ENCODE data around the gene UBALD2. TPM values are rescaled to one million over a fixed set of nuclear protein-coding genes. Genes with fewer than 3 reads are reported as not detected.
"Not testable (repeated sequence)": the region's sequence is repeated elsewhere in the genome, so short reads cannot be mapped to it uniquely, and the experiment has no call there.

The UBALD2 gene
- total RNA-seq, 4 donors from 2014 or later, result 7.9 to 27.2 (median 13.6) TPM

GRCh38 chr17:76252040-76252954 is 12.9 kb upstream of the UBALD2 start:
- WGBS, 2 donors, result 37 to 40% methylated on average over 11 of the region's 11 CpGs
- Histone ChIP-seq H3K27me3 (peaks cover 0 to 7% (median 0%) of the 10 kb centered on the region in 4 donors), H3K36me3 (no peaks in the 10 kb centered on the region), H3K4me1 (peaks cover 7 to 29% (median 16%) of the 10 kb centered on the region in 3 donors), H3K27ac (peak overlapping the region; percentile 44 to 84 (median 73)), H3K4me3 (no peak overlapping the region), H3K9me3 (no peaks in the 10 kb centered on the region)
- intact Hi-C loops (cut with DNase I), result no loop called here
- TF ChIP-seq CTCF (IDR thresholded peaks at IDR 0.05) (no peak), POLR2A (IDR thresholded peaks at IDR 0.05) (peak in 1 of 4 donors; percentile 31)
- no peak for DNase-seq

GRCh38 chr17:76252967-76253766 is 12.0 kb upstream of the UBALD2 start:
- peak overlapping the region; percentile 44 to 84 (median 73) for H3K27ac ChIP-seq
- H3K27me3 ChIP-seq; H3K4me3 ChIP-seq; H3K9me3 ChIP-seq; DNase-seq; H3K36me3 ChIP-seq; intact Hi-C loops (cut with DNase I): not testable (repeated sequence)
- WGBS, 2 donors, result 89% methylated on average over 19 to 20 of the region's 23 CpGs
- peaks cover 7 to 26% (median 16%) of the 10 kb centered on the region in 3 donors for H3K4me1 ChIP-seq

GRCh38 chr17:76253841-76254240 is 11.3 kb upstream of the UBALD2 start:
- intact Hi-C loops (cut with DNase I), result no loop called here
- Histone ChIP-seq H3K27me3 (peaks cover 0 to 7% (median 0%) of the 10 kb centered on the region in 4 donors), H3K4me3 (no peak overlapping the region), H3K27ac (no peak overlapping the region), H3K4me1 (peaks cover 7 to 29% (median 18%) of the 10 kb centered on the region in 3 donors), H3K36me3 (no peaks in the 10 kb centered on the region), H3K9me3 (no peaks in the 10 kb centered on the region)
- TF ChIP-seq CTCF (IDR thresholded peaks at IDR 0.05) (no peak), POLR2A (IDR thresholded peaks at IDR 0.05) (no peak)
- DNase-seq, result no peak
- WGBS, 2 donors, result 84 to 90% methylated on average over 7 of the region's 7 CpGs

GRCh38 chr17:76254275-76254674 is 10.9 kb upstream of the UBALD2 start:
- TF ChIP-seq CTCF (IDR thresholded peaks at IDR 0.05) (no peak), POLR2A (IDR thresholded peaks at IDR 0.05) (no peak)
- no peaks in the 10 kb centered on the region for H3K36me3 ChIP-seq
- 81 to 87% methylated on average over 4 to 5 of the region's 5 CpGs for WGBS, 2 donors
- H3K9me3 ChIP-seq, result no peaks in the 10 kb centered on the region
- H3K4me3 ChIP-seq, result no peak overlapping the region
- intact Hi-C loops (cut with DNase I), result no loop called here
- H3K27ac ChIP-seq, result no peak overlapping the region
- peaks cover 0 to 7% (median 0%) of the 10 kb centered on the region in 4 donors for H3K27me3 ChIP-seq
- DNase-seq, result no peak
- H3K4me1 ChIP-seq, result peaks cover 7 to 33% (median 19%) of the 10 kb centered on the region in 3 donors

GRCh38 chr17:76255801-76256429 is 9.2 kb upstream of the UBALD2 start:
- Histone ChIP-seq H3K4me3 (no peak overlapping the region), H3K9me3 (no peaks in the 10 kb centered on the region), H3K27me3 (peaks cover 0 to 7% (median 0%) of the 10 kb centered on the region in 4 donors), H3K27ac (no peak overlapping the region), H3K36me3 (no peaks in the 10 kb centered on the region), H3K4me1 (peaks cover 7 to 50% (median 24%) of the 10 kb centered on the region in 3 donors)
- TF ChIP-seq CTCF (IDR thresholded peaks at IDR 0.05) (no peak), POLR2A (IDR thresholded peaks at IDR 0.05) (no peak)
- 60 to 64% methylated on average over 6 of the region's 6 CpGs for WGBS, 2 donors
- no peak for DNase-seq
- intact Hi-C loops (cut with DNase I), result no loop called here

GRCh38 chr17:76256430-76257050 is 8.6 kb upstream of the UBALD2 start:
- H3K36me3 ChIP-seq; H3K27me3 ChIP-seq; H3K4me3 ChIP-seq; H3K9me3 ChIP-seq; intact Hi-C loops (cut with DNase I); DNase-seq; H3K27ac ChIP-seq: not testable (repeated sequence)
- peaks cover 7 to 51% (median 25%) of the 10 kb centered on the region in 3 donors for H3K4me1 ChIP-seq
- WGBS, 2 donors, result 71 to 86% methylated on average over 18 to 19 of the region's 19 CpGs

Data from esophagus squamous epithelium (tissue), 5 donors.